ENCODE measurements around the gene KLF13.

KLF13 gene

GRCh38 chr15:31317421-31318327 lies 9.0 kb upstream of the KLF13 start:
- DNase-seq, result no peak

- DNase-seq, result no peak
These were observed 8.2 kb upstream of the KLF13 start for GRCh38 chr15:31318429-31318828.

GRCh38 chr15:31320022-31320421 lies 6.6 kb upstream of the KLF13 start:
- no peak for DNase-seq

- DNase-seq, result no peak
These were observed 5.2 kb upstream of the KLF13 start for GRCh38 chr15:31321418-31321817.

GRCh38 chr15:31322504-31322903 lies 4.1 kb upstream of the KLF13 start:
- no peak for DNase-seq

- no peak for DNase-seq
These were observed 3.0 kb upstream of the KLF13 start for GRCh38 chr15:31323627-31324026.

- no peak for DNase-seq
These were observed 2.4 kb upstream of the KLF13 start for GRCh38 chr15:31324186-31324585.

- no peak for DNase-seq
These were observed 1.6 kb upstream of the KLF13 start for GRCh38 chr15:31324806-31325594.

GRCh38 chr15:31325595-31326155 lies 960 bp upstream of the KLF13 start:
- DNase-seq, result peak; percentile 66

- peak; percentile 81 for DNase-seq
These were observed 437 bp downstream of the KLF13 start for GRCh38 chr15:31326875-31327668.

GRCh38 chr15:31327669-31328427 lies 1.2 kb downstream of the KLF13 start:
- peak; percentile 86 for DNase-seq

GRCh38 chr15:31328428-31328968 lies 1.9 kb downstream of the KLF13 start:
- peak; percentile 50 for DNase-seq

- DNase-seq, result no peak
These were observed 2.5 kb downstream of the KLF13 start for GRCh38 chr15:31328969-31329639.

- DNase-seq, result no peak
These were observed 3.0 kb downstream of the KLF13 start for GRCh38 chr15:31329640-31330010.

- no peak for DNase-seq
These were observed 3.6 kb downstream of the KLF13 start for GRCh38 chr15:31330111-31330785.

GRCh38 chr15:31330836-31331235 lies 4.2 kb downstream of the KLF13 start:
- no peak for DNase-seq

- DNase-seq, result no peak
These were observed 4.8 kb downstream of the KLF13 start for GRCh38 chr15:31331389-31331788.

- DNase-seq, result no peak
These were observed 5.5 kb downstream of the KLF13 start for GRCh38 chr15:31332020-31332680.

GRCh38 chr15:31332681-31333071 lies 6.0 kb downstream of the KLF13 start:
- DNase-seq, result no peak

- DNase-seq, result no peak
These were observed 6.5 kb downstream of the KLF13 start for GRCh38 chr15:31333119-31333518.
